ENCODE results near the gene KIR2DL4. TPM values are rescaled to one million over a fixed set of nuclear protein-coding genes. Genes with fewer than 3 reads are reported as not detected.
"Not testable (repeated sequence)": the region's sequence is repeated elsewhere in the genome, so short reads cannot be mapped to it uniquely, and the experiment has no call there.

Gene KIR2DL4
- total RNA-seq, 2 donors from 2014 or later: not detected

- H3K36me3 ChIP-seq; H3K9me3 ChIP-seq; DNase-seq (ENCODE audit: low spot score); H3K4me3 ChIP-seq; H3K27ac ChIP-seq; H3K27me3 ChIP-seq (replicated peaks; ENCODE audit: insufficient read depth); H3K4me1 ChIP-seq (replicated peaks); intact Hi-C loops (cut with DNase I): not testable (repeated sequence)
- WGBS: 86% methylated on average over 8 of the region's 8 CpGs
These were observed 27.6 kb upstream of the KIR2DL4 start for GRCh38 chr19:54775830-54776229.

- H3K27me3 ChIP-seq (replicated peaks; ENCODE audit: insufficient read depth); DNase-seq (ENCODE audit: low spot score); H3K36me3 ChIP-seq; H3K9me3 ChIP-seq; intact Hi-C loops (cut with DNase I); H3K4me1 ChIP-seq (replicated peaks); H3K4me3 ChIP-seq; H3K27ac ChIP-seq: not testable (repeated sequence)
- 67% methylated on average over 4 of the region's 4 CpGs for WGBS
These were observed 25.6 kb upstream of the KIR2DL4 start for GRCh38 chr19:54777851-54778250.

- intact Hi-C loops (cut with DNase I): not testable (repeated sequence)
These were observed 24.5 kb upstream of the KIR2DL4 start for GRCh38 chr19:54778896-54779295.

GRCh38 chr19:54782916-54783315 lies 20.5 kb upstream of the KIR2DL4 start:
- intact Hi-C loops (cut with DNase I); H3K9me3 ChIP-seq; H3K4me3 ChIP-seq; H3K4me1 ChIP-seq (replicated peaks); DNase-seq (ENCODE audit: low spot score); H3K36me3 ChIP-seq; H3K27ac ChIP-seq; H3K27me3 ChIP-seq (replicated peaks; ENCODE audit: insufficient read depth): not testable (repeated sequence)
- 78% methylated on average over 4 of the region's 4 CpGs for WGBS

More at GRCh38 chr19:54778896-54779295, 24.5 kb upstream of the KIR2DL4 start:
- DNase-seq (ENCODE audit: low spot score); H3K36me3 ChIP-seq; H3K27ac ChIP-seq; H3K9me3 ChIP-seq; H3K27me3 ChIP-seq (replicated peaks; ENCODE audit: insufficient read depth); H3K4me1 ChIP-seq (replicated peaks); H3K4me3 ChIP-seq: not testable (repeated sequence)
- 84% methylated on average over 7 of the region's 7 CpGs for WGBS

- WGBS: 86% methylated on average over 24 of the region's 24 CpGs
- H3K9me3 ChIP-seq; H3K27ac ChIP-seq; intact Hi-C loops (cut with DNase I); H3K4me1 ChIP-seq (replicated peaks); DNase-seq (ENCODE audit: low spot score); H3K36me3 ChIP-seq; H3K27me3 ChIP-seq (replicated peaks; ENCODE audit: insufficient read depth); H3K4me3 ChIP-seq: not testable (repeated sequence)
These were observed 17.2 kb upstream of the KIR2DL4 start for GRCh38 chr19:54786091-54786723.

GRCh38 chr19:54788154-54788553 lies 15.3 kb upstream of the KIR2DL4 start:
- DNase-seq (ENCODE audit: low spot score): not testable (repeated sequence)

GRCh38 chr19:54790711-54791110 lies 12.7 kb upstream of the KIR2DL4 start:
- DNase-seq (ENCODE audit: low spot score): no peak
- H3K27ac ChIP-seq: no peak overlapping the region
- H3K4me3 ChIP-seq: no peak overlapping the region
- no peaks in the 10 kb centered on the region for H3K9me3 ChIP-seq
- H3K27me3 ChIP-seq (replicated peaks; ENCODE audit: insufficient read depth): no peaks in the 10 kb centered on the region
- TF ChIP-seq POLR2A (IDR thresholded peaks at IDR 0.05) (no peak), POLR2AphosphoS5 (IDR thresholded peaks at IDR 0.05) (no peak)
- intact Hi-C loops (cut with DNase I): no loop called here
- H3K36me3 ChIP-seq: no peaks in the 10 kb centered on the region
- no peaks in the 10 kb centered on the region for H3K4me1 ChIP-seq (replicated peaks)
- 66% methylated on average over 5 of the region's 5 CpGs for WGBS

More at GRCh38 chr19:54788154-54788553, 15.3 kb upstream of the KIR2DL4 start:
- intact Hi-C loops (cut with DNase I); H3K4me3 ChIP-seq; H3K9me3 ChIP-seq; H3K4me1 ChIP-seq (replicated peaks); H3K27me3 ChIP-seq (replicated peaks; ENCODE audit: insufficient read depth); H3K36me3 ChIP-seq; H3K27ac ChIP-seq: not testable (repeated sequence)
- WGBS: 82% methylated on average over 6 of the region's 6 CpGs

- no peak for TF ChIP-seq CTCF (IDR thresholded peaks at IDR 0.05)
- TF ChIP-seq POLR2AphosphoS5 (IDR thresholded peaks at IDR 0.05): no peak
- TF ChIP-seq POLR2A (IDR thresholded peaks at IDR 0.05): no peak
- no peaks in the 10 kb centered on the region for H3K9me3 ChIP-seq
- no peaks in the 10 kb centered on the region for H3K36me3 ChIP-seq
- H3K27me3 ChIP-seq (replicated peaks; ENCODE audit: insufficient read depth): no peaks in the 10 kb centered on the region
- no peak overlapping the region for H3K27ac ChIP-seq
- no peaks in the 10 kb centered on the region for H3K4me1 ChIP-seq (replicated peaks)
- intact Hi-C loops (cut with DNase I): no loop called here
- WGBS: 79% methylated on average over 6 of the region's 6 CpGs
- no peak for DNase-seq (ENCODE audit: low spot score)
- H3K4me3 ChIP-seq: no peak overlapping the region
These were observed 11.9 kb upstream of the KIR2DL4 start for GRCh38 chr19:54791476-54791875.
